HG02870 (cell line): ENCODE data around the gene MSH2.

ENCODE experiments used
- ATAC-seq: cut with Tn5 transposase; IDR thresholded peaks from one replicate; pipeline ENCODE4 v1.9.1; 2021; ENCODE audit warnings: mild to moderate bottlenecking, moderate library complexity; ENCODE audit not compliant: unreplicated experiment

Gene MSH2

DNA sequence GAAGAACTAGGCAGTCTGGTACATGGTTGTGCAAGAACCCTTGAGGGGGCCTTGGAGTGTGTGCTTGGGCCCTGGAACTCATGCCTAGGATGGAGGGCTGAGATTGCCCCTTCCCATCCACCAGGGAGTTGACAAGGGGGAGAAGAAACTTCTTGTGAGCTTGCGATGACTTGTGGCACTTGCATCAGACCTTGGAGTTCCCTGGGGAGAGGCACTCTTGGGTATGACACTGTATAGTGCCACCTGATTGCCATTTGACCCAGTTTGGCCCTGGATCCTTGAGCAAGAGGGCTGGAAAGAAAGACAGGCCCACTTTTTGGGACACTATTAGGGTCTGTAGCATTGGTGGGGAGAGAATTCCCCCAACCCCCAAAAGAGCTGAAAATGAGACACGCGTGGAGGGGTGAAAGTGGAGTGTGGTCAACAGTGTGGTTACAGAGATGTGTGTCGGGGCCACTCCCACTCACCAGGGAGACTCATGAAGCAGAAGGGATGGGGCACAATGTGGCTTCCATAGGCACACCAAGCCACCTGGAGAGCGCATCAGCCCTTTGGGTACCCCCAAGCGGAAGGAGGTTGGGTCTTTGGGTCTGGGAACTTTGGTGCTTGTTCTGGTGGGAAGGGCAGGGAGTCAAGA lies 101.3 kb downstream of the MSH2 start:
- peak; percentile 10 for ATAC-seq

DNA sequence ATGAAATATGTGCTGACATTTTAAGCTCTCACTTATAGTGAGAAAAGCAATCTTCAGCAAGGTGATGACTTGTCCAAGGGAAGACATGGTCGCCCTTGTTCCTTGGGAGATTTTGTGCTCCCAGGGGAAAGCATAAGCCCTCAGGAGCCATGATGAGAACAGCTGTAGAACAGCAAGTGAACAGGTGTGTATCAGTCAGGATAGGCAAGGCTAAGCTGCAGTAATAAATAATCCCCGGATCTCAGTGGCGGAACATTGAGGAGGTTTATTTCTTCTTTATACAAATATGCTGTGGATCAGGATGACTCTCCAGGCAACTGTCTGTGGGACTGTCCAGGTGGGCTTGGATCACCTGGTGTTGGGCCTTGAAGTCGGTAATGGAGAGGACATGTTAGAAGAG lies 103.1 kb downstream of the MSH2 start:
- ATAC-seq = no peak

DNA sequence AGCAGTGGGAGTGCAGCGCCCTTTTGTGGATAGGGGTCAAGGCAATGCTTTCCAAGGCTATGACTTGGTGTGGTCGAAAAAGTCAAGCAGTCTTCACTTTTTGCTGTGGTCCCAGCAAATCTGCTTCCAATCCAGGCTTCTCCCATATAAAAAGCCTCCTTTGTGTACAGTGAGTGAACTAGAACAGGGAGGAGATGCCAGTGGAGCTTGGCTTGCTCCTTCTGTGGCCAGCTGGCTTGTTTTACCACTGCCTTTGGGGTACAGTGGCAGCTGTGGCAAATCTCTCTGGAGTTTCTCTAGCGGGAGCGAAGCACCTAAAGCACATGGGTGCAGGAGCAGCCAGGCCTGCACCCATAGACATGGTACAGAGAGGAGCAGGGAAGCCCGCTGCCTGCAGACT lies 103.5 kb downstream of the MSH2 start:
- no peak for ATAC-seq

DNA sequence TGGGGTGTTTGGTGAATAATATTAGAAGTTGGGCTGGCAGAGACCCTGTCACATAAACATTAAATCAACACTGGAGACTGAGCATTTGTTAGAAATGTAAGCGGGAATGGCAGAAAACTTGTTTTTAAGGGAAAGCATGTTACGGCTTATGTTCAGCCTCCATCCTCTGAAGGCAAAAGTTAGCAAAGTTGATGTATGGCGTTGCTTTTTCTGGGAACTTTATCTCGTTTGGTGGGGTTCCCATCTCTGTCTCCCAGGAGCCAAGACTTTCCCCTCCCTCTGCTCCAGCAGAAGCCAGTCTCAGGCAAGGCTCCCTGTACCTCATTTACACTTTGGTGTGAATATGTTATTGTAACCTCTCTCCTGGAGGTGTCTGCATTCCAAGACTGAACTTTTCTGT lies 105.1 kb downstream of the MSH2 start:
- ATAC-seq = no peak

DNA sequence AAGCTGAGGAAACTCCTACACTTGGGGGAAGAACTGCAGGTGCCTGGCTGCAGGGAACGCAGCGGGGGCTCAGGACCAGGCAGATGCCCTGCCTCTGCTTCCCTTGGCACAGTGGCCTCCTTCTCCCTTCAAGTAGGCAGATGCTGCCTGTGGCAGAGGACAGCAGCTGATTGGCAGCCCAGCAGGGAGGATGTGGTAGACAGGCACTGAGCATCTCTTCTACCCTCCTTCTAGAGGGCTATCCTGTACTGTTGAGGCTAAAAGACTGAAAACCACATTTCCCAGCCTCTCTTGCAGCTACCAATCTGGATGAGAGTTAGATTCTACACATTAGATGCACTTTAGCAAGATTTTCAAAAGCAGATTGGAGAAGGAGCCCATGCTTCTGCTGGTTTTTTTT lies 105.7 kb downstream of the MSH2 start:
- ATAC-seq = no peak

DNA sequence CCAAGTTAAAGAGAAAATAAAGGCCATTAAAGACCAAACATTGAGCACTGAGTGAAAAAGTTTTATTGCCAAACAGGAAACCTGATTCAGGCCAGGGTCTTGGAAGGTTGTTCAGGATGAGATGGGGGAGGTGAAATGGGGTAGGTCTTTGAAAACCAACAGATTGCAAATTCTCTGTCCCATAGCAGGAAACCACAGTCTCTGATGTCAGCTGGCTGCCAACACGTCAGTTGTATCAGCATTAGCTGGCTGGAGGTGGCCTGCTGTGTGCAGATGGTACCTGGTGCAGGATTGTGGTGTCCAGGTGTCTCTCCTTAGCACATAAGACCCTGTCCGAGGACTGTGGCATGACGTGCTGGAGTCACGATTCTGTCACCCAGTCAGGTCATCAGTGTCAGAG lies 106.3 kb downstream of the MSH2 start:
- ATAC-seq = no peak

DNA sequence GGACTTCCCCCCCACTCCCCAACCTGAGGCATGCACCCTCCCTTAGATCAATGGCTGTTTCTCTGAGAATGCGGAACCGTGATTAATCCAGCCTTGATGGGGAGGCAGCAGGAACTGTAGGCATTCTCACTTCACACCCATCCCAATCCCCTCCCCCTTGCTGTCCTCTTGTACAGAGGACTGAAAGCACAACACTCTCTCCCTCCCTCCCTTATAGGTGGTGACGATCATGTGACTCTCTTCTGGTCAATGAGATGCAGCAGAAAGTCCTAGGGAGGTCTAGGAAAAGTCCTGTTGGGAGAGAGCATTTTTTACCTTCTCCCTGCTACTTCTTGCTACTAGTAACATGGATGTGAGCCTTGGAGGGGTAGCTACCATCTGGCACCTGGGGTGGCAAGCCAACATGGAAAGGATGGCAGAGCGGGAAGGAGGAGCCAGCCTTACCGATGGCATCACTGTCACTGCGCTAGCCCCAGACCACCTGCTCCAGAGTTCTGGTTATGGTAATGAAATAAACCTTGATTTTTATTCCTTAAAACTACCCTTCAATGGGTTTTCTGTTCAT lies 106.9 kb downstream of the MSH2 start:
- no peak for ATAC-seq

DNA sequence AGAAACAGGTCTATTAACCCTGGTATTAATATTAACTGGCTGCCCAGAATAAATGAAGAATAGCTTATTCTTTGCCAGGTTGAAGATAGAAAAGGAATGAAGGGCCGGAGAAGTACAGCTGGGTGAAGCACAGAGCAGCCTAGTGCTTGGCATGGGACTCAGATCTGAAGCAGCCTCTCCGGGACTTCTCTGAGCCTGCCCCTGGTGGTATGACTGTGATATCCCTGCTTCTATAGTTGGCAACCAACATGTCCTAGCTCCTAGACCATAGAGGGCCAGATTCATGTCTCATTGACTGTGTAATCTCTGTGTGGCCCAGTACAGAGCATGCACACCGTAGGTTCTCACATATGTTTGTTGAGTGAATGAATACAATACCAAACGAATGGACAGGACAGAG lies 107.8 kb downstream of the MSH2 start:
- no peak for ATAC-seq

DNA sequence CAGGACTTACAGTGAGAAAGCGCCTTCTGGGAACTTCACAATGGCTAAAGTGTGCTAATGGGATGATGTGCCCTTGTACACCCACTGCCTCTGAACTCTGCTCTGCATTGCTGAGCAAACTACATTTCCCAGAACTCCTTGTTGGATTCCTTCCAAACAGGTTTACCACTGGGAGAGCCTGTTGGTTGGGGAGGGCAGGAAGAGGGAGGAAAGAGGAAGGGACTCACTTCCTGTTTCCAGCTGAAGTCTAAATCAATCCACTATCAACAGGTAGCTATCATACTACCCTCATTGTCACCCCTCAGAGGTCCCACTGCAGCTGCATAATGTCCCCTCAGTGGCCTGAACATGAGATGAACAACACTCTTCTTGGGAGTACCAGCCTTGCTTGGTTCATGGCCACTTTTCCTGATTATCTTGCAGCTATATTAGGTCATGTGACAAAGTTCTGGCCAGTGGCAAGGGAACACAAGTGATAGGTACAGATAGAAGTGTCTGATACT lies 109.7 kb downstream of the MSH2 start:
- ATAC-seq = no peak

DNA sequence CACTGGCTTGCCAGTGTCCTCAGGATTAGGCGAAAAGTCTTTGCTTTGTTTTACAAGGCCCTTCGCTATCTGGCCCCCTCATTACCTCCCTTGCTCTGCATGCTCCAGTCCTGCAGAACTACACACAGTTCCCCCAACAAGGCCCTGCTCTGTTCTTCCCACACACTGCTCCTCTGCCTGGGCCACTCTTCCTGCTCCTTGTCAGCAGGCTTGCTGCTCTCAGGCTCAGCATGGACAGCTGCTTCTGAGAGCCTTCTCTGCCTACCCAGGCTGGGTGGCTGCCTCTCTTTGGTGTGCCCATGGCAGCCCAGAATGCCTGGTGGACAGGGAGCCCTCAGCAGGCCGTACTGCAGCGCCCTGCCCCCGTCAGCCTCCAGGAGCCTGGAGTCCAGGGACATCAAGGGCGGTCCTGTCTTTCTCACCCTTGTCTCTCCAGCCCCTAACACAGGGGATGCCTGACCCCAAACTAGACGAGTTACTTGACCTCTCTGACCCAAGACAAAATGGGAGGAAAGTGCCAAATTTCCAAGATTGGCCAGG lies 111.1 kb downstream of the MSH2 start:
- ATAC-seq = no peak

DNA sequence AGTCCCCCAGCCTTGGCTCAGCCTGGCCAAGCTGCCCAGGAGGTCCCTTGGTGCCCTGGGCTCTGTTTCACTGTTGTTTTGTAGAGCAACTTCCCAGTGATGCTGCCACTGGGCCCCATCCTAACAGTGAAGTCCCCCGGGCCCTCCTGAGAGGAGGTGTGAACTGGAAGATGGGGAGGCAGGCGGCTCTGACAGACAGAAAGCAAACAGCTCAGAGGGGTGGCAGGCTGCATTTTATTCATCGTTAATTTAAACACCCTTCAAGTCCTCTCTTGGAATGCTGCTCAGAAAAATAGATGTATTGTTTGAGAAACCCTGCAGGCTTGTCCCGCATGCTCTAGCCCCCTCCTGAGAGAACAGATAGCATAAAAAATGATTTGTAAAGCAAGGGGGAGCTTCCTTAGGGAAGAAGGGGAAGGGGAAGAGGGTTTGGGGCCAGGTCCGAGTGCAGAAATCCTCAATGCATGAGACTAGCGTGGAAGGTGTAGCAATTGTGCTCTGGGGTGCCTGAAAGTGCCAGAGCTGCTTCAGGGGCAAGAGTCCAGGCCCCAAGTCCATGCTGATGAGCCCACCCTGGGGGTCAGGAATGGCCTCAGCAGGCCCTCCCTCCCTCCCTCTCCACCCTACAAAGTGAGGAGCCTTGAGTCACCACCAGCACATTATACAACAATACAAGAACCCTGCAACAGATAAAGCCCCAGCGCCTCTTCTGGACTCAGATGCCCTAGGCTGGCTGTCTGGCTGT lies 113.6 kb downstream of the MSH2 start:
- no peak for ATAC-seq

DNA sequence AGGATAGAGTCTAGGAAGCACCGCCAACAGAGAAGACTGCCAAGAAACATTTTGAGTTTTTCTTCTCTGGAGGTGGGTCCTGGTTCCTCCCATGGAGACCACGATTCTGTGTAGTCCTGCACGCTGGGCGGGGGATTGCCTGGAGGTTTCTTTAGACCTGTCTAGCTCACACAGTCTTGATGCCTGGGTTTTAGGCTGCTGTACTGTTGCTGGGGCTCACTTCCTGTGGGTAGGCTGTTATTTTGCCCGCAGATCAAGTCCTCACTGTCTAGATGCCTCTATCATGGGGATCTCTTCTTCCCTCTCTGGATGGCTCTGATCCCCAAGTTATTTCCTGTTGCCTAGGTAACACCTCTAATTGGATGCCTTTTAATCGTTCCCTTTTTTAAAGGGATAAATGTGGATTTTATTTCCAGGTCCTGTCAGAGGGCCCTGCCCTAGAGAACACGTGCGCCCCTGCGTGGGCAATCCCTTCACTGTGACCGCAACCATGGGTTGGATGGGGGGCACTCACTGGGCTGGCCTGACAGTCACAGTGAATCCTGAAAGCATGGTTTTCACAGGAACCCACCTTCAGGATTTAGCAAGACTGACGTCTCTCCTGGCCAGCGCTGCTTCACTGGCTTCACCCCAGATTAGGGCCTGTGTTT lies 115.7 kb downstream of the MSH2 start:
- no peak for ATAC-seq

DNA sequence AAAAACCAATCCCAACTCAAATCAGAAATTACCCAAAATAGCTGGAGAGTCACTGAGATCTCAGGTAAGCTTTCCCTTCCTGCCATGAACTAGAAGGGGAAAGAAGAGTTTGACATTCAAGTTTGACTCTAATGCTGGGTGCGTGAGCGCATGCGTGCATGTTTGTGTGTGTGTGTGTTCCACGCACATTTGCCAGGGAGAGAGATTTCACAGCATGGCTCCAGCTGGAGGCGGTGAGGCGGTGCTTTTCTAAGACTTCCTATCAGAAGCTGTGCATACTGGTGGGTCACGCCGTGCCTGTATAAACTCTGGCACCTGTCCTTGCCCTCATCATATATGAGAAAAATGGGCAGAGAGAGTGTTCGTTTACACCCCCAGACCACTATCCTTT lies 116.2 kb downstream of the MSH2 start:
- ATAC-seq = no peak

DNA sequence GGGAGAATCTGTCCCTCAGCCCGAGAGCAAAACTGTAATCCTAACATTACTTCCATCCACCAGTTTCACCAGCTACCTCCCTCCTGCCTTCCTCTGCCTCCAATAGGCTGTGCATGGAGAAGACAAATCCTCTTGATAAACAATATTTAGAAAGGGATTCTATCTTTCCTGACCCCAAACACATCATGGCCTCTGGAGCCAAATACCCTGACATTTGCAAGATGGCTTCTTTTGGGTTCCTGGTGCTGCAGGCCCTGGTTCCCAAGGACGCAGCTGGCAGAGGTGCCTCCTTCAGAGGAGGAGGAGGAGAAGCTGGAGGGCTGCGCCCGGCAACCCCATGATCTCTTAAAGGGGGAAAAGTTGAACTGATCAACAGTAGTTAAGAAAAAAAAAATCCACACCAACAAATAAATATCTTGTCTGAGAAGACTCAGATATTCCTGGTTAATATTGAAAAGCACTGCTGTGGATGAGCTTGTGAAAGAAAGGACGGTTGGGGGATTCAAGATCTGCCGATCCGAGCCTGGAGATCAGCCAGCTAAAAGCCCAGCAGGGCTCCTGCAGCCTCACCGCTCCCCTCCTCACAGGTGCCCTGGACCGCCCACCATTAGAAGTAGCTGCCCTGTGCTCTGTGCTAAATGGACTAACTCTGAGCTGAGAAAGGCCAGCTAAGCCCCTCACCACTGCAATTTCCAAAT lies 116.8 kb downstream of the MSH2 start:
- ATAC-seq = no peak

DNA sequence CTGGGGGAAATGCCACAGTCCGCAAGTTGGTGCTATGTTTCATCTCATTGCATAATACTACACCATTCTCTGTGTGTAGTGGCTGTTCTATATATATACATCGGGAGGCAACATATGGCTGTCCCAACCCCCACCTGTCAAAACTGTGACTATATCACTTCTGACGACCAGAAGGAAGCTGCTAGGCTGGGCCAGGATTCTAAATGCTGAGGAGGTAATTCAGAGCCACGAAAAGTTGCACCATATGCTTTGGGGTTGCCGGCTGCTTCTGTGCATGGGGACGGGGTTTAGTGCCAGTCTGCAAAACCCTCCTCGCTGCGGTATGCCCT lies 117.3 kb downstream of the MSH2 start:
- no peak for ATAC-seq

DNA sequence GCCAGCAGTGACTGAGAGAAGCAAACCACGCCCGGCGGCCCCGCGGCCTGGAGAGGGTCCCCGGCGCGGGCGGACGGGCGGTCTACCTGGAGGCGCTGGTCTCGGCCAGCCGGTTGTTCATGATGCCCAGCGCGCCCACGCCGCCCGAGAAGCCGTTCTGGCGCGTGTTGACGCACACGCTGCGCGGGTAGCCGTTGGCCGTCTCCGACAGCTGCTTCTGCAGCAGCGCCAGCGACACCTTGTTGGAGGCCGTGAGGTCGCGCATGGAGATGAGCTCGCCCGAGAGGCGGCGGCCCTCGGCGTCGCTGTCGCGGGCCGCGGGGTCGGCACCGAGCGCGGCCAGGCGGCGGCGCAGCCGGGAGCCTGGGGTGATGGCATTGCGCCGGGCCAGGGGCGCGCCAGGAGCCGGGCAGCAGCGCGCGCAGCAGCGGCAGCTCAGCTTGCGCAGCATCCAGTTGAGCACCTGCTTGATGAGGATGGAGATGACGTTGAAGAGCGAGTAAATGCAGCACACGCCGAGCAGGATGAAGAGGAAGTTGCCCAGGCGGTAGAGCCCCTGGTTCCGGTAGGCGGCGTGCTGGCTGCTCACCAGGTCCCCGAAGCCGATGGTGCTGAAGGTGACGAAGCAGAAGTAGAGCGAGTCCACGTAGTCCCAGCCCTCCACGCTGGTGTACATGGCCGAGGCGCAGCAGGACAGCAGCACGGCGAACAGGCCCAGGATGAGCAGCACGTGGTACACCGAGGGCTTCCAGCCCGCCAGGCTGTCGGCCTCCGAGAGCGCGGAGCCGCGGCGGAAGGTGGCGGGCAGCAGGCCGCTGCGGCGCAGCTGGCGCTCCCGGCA lies 118.1 kb downstream of the MSH2 start:
- peak; percentile 84 for ATAC-seq

DNA sequence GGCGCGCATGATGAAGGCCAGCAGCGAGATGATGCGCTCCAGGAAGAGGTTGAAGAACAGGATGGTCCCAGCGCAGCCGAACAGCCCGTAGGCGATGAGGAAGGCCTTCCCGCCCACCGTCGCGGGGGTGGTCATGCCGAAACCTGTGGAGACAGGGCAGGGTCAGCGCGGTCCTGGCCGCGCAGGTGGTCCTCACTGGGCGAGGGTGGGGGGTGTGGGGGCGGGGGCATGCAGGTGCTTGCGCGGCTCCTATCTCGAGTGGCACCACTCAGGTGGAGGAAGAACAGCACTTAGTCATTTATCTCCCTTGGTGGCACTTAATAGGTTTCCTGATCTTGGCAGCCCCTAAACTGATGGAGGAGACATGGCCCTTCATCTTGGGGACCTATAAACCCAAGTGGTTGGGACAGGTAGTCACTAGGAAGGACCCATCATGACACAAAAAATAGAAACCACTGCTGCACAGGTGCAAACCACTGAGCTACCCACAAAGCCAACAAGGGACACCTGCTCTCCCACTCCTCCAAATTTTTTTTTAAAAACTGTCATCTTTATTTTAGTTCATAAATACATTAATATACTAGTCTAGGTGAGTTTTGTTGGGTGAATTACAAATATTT lies 118.8 kb downstream of the MSH2 start:
- no peak for ATAC-seq

DNA sequence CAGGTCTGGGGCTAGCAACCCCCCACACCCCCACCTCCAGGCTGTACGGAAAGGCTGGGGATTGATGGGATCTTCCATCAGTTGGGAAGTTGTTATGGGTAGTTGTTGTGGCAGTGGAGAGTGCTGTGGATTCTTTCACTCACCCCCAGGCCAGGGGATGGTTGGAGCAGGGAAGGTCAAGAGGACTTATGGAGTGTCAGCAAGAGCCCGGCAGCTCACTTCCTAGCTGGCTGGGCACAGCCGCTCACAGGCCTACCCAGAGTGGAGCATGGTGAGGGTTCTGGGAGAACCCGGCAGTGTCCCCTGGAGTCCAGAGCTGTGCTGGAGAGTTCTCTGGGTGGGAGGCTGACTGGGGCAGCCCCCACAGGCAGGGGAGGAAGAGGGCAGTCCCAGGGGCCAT lies 122.2 kb downstream of the MSH2 start:
- no peak for ATAC-seq

DNA sequence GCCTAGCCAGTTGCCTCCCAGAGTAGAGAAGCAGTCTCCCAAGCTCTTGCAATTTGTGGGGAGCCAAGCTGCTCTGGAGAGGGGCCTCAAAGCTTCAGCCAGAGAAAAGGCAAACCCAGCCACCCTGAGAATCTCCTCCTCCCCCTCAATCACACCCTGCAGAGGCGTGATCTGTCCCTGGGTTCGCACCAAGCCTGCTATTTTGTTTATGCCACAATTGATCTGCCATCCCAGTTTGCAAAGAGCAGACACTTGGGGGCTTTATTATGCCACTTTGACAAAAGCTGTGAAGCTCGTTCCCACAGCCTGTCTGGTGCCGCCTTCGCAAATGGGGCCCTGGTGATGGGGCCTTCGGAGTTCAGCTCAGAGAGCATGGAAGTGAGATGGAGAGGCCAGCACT lies 125.5 kb downstream of the MSH2 start:
- no peak for ATAC-seq

DNA sequence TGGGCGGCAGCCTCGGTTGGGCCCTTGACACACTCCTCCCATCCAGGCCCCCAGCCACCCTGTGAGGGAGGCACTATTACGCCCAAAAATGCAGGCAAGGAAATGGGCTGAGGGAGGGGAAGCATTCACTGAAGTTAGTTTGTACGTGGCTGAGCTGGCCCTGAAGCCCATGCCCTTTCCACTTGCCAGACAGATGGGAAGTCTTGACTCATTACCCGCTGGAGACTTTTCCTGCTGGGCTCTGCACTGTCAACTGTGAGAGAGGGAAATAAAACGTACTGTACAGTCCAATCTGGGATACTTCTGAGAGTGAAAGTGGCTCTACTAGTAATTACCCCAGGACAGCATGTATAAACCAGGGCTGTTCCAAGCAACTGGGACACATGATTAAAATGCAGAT lies 125.9 kb downstream of the MSH2 start:
- ATAC-seq = no peak
